ENCODE measurements around the gene KIAA1217. TPM values are rescaled to one million over a fixed set of nuclear protein-coding genes. Genes with fewer than 3 reads are reported as not detected.

Gene KIAA1217
- total RNA-seq, 4 donors from 2014 or later = 67.3 to 104 (median 89.8) TPM

DNA sequence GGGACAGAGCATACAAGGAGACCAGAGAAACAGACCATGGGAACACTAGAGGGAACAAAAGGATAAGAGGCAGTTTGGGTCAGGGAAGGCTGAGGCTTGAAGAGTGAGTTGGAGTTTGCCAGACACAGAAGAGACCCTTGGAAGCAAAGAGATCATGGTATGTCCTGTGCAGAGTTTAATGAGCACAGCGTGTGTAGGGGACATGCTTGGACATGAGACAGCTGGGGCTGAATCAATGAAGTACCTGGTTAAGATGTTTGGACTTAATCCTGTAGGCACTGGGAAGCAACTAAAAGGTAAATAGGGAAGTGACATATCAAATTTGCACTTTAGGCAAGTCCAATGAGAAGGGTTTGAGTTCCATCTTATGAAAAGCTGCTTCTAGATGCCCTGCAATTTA, 79.6 kb downstream of the KIAA1217 start:
- no peaks in the 10 kb centered on the region for H3K27me3 ChIP-seq
- H3K27ac ChIP-seq = peak overlapping the region in 2 of 3 donors; percentile 4 to 10
- peaks cover 42 to 60% of the 10 kb centered on the region in 2 donors for H3K4me1 ChIP-seq
- H3K36me3 ChIP-seq = no peaks in the 10 kb centered on the region
- 95 to 100% methylated on average over 1 of the region's 1 CpG for WGBS, 2 donors
- DNase-seq = no peak
- H3K4me3 ChIP-seq (replicated peaks in 1 of 3) = no peak overlapping the region
- H3K9me3 ChIP-seq = no peaks in the 10 kb centered on the region
- no peak for TF ChIP-seq POLR2A (IDR thresholded peaks at IDR 0.05)
- TF ChIP-seq, protein P1, sequence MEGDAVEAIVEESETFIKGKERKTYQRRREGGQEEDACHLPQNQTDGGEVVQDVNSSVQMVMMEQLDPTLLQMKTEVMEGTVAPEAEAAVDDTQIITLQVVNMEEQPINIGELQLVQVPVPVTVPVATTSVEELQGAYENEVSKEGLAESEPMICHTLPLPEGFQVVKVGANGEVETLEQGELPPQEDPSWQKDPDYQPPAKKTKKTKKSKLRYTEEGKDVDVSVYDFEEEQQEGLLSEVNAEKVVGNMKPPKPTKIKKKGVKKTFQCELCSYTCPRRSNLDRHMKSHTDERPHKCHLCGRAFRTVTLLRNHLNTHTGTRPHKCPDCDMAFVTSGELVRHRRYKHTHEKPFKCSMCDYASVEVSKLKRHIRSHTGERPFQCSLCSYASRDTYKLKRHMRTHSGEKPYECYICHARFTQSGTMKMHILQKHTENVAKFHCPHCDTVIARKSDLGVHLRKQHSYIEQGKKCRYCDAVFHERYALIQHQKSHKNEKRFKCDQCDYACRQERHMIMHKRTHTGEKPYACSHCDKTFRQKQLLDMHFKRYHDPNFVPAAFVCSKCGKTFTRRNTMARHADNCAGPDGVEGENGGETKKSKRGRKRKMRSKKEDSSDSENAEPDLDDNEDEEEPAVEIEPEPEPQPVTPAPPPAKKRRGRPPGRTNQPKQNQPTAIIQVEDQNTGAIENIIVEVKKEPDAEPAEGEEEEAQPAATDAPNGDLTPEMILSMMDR (IDR thresholded peaks at IDR 0.05) = no peak
- intact Hi-C loops (cut with DNase I) = no loop called here

DNA sequence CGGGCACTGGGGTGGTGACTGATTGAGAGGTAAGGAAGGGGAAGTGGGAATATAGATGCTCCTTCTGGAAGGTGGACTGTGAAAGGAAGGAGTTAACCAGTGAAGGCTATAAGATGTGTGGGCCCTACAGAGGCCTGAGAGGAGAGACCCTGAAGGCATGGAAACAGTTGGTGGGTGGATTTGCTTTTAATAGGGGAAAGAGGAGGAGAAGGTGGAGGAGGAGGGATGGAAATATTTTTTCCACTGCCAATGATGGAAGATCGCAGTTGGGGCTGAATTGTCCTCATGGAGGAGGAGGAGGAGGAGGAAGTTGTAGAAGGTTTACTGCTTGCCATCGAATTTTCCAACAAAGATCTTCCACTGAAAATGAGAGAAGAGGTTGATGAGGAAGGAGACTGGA, 80.3 kb downstream of the KIAA1217 start:
- Histone ChIP-seq H3K4me3 (replicated peaks in 1 of 3) (no peak overlapping the region), H3K27me3 (no peaks in the 10 kb centered on the region), H3K27ac (no peak overlapping the region), H3K9me3 (no peaks in the 10 kb centered on the region), H3K36me3 (no peaks in the 10 kb centered on the region), H3K4me1 (peaks cover 44 to 67% of the 10 kb centered on the region in 2 donors)
- no peak for DNase-seq
- WGBS, 2 donors = 87 to 92% methylated on average over 3 of the region's 3 CpGs
- no peak for TF ChIP-seq POLR2A (IDR thresholded peaks at IDR 0.05)
- TF ChIP-seq, protein P1 (IDR thresholded peaks at IDR 0.05) = no peak
- intact Hi-C loops (cut with DNase I) = no loop called here

DNA sequence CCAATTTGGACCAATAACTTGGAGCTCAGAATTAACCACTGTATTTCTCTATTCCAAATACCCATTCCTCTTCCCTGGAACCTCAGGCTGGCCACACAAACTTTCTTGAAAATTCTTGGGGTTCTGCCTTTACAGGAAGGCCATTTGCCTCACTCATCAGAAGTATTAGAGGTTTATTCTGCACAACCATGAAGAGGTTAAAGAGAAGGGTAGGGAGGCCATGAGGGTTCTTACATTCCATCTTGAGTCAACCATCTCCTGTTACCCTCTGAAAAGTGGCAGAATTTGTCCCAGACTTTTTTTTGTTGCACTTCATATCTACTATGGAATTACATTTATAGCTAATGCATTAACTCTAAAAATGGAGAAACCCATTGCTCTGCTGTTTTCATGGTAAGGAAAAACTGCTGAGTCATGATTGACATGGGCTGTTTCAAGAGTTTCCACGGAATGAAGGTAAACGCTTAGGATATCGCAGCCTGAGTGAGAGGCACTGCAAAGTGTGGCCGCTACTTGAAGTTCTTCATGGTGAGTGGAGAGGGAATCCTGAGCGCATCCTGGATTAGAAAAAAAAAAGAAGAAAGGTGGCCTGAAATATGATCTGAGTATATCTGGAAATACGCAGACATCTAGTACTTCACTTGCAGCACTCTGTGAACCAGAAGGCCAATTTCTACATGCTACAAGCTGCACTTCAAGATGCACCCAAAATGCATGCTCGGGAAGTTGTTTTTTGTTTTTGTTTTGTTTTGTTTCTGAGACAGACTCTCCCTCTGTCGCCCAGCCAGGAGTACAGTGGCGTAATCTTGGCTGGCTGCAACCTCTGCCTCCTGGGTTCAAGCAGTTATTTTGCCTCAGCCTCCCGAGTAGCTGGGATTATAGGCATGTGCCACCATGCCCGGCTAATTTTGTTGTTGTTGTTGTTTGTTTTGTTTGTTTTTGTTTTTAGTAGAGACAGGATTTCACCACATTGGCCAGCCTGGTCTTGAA, 83.7 kb downstream of the KIAA1217 start:
- no peaks in the 10 kb centered on the region for H3K27me3 ChIP-seq
- intact Hi-C loops (cut with DNase I) = no loop called here
- H3K9me3 ChIP-seq = no peaks in the 10 kb centered on the region
- peaks cover 41 to 64% of the 10 kb centered on the region in 2 donors for H3K4me1 ChIP-seq
- peak overlapping the region; percentile 54 to 75 (median 63) for H3K27ac ChIP-seq
- 38 to 41% methylated on average over 11 of the region's 11 CpGs for WGBS, 2 donors
- no peak for TF ChIP-seq POLR2A (IDR thresholded peaks at IDR 0.05)
- TF ChIP-seq, protein P1 (IDR thresholded peaks at IDR 0.05) = no peak
- no peak overlapping the region for H3K4me3 ChIP-seq (replicated peaks in 1 of 3)
- H3K36me3 ChIP-seq = no peaks in the 10 kb centered on the region
- peak; percentile 65 to 66 for DNase-seq

DNA sequence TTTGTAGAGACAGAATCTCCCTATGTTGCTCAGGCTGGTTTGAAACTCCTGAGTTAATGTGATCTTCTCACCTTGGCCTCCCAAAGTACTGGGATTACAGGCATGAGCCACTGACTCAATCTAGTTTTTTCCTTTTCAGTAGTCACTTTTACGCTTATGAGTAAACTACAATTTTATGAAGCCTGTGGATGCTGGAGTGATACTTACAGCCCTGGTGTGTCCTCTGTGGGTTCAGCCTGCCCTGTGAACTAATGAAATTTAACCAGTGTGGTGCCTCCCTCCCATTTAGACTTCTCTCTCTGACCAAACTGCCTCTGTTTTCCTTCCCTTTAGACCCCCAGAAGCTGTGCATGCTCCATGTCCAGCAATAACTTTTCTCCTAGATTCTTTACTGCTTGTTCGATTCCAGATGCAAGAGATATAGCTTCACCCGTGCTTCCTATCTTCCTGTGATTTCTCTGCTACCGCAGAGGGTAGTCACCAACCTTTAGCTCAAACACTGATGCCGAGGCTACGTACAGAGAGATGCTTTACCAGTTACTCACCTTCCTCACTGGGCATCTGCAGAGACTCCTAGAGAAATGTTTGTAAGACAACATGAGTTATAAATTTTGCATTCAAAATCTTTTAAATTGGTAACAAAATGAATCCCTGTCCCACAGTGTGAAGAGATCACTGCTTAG, 90.8 kb downstream of the KIAA1217 start:
- Histone ChIP-seq H3K27me3 (no peaks in the 10 kb centered on the region), H3K4me3 (replicated peaks in 1 of 3) (no peak overlapping the region), H3K4me1 (peaks cover 0 to 2% of the 10 kb centered on the region in 2 donors), H3K27ac (no peak overlapping the region), H3K9me3 (no peaks in the 10 kb centered on the region), H3K36me3 (no peaks in the 10 kb centered on the region)
- DNase-seq = no peak
- TF ChIP-seq POLR2A (IDR thresholded peaks at IDR 0.05) = no peak
- TF ChIP-seq, protein P1 (IDR thresholded peaks at IDR 0.05) = no peak
- intact Hi-C loops (cut with DNase I) = no loop called here
- 93 to 94% methylated on average over 6 of the region's 6 CpGs for WGBS, 2 donors

Data from thyroid gland (tissue), 4 donors.